Measurements from ENCODE around the gene ELF1. TPM values are rescaled to one million over a fixed set of nuclear protein-coding genes. Genes with fewer than 3 reads are reported as not detected.

Gene ELF1
- total and polyA plus RNA-seq, 10 of the 15 experiments (the other 5 are each of a cell fraction or from before 2014, with no cell fraction given), result 43.3 to 97.6 (median 55.7) TPM

- TF ChIP-seq CEBPB (IDR thresholded peaks at IDR 0.05; ENCODE audit: borderline replicate concordance in 1 of 2, low read depth in 2 of 2, low read length in 2 of 2) (no peak), EZH2 (IDR thresholded peaks at IDR 0.05; ENCODE audit: borderline replicate concordance, control insufficient read depth, low read depth, low read length) (no peak), DPF2 (IDR thresholded peaks at IDR 0.05) (no peak), MAX (IDR thresholded peaks at IDR 0.05; ENCODE audit: low read depth, low read length) (no peak), LARP7 (IDR thresholded peaks at IDR 0.05) (no peak), NKRF (conservative IDR thresholded peaks at IDR 0.05) (no peak), POLR2AphosphoS5 (IDR thresholded peaks at IDR 0.05; ENCODE audit: low read length) (no peak), CUX1 (IDR thresholded peaks at IDR 0.05; ENCODE audit: insufficient replicate concordance, low read depth, low read length) (no peak), STAT1 (conservative IDR thresholded peaks at IDR 0.05) (no peak), POLR2AphosphoS2 (IDR thresholded peaks at IDR 0.05; ENCODE audit: low read depth, low read length) (no peak), SMARCA5 (IDR thresholded peaks at IDR 0.05) (no peak), CBX5 (IDR thresholded peaks at IDR 0.05; ENCODE audit: low read depth) (no peak)
These were observed 40.5 kb upstream of the ELF1 start (continued) for GRCh38 chr13:41059456-41060081.
